Measurements from ENCODE around the gene LPP.

LPP gene

GRCh38 chr3:188491276-188491687 lies 337.3 kb downstream of the LPP start:
- DNase-seq: no peak

- no peak for DNase-seq
These were observed 342.4 kb downstream of the LPP start for GRCh38 chr3:188496390-188496789.

- no peak for DNase-seq
These were observed 343.1 kb downstream of the LPP start for GRCh38 chr3:188497021-188497420.

GRCh38 chr3:188503647-188504046 lies 349.7 kb downstream of the LPP start:
- DNase-seq: peak in 1 of 3 donors; percentile 38

- DNase-seq: peak; percentile 29 to 38 (median 32)
These were observed 351.2 kb downstream of the LPP start for GRCh38 chr3:188505151-188505550.

- DNase-seq: peak in 2 of 3 donors; percentile 27 to 58
These were observed 352.0 kb downstream of the LPP start for GRCh38 chr3:188505911-188506310.

- no peak for DNase-seq
These were observed 352.5 kb downstream of the LPP start for GRCh38 chr3:188506446-188506845.

- peak; percentile 84 to 98 (median 95) for DNase-seq
These were observed 353.3 kb downstream of the LPP start for GRCh38 chr3:188507244-188507720.

GRCh38 chr3:188508454-188508853 lies 354.5 kb downstream of the LPP start:
- DNase-seq: no peak

- DNase-seq: no peak
These were observed 355.4 kb downstream of the LPP start for GRCh38 chr3:188509316-188509715.

GRCh38 chr3:188510366-188510765 lies 356.4 kb downstream of the LPP start:
- no peak for DNase-seq

GRCh38 chr3:188513662-188514328 lies 359.8 kb downstream of the LPP start:
- no peak for DNase-seq

- DNase-seq: no peak
These were observed 362.6 kb downstream of the LPP start for GRCh38 chr3:188516515-188516914.

- no peak for DNase-seq
These were observed 364.5 kb downstream of the LPP start for GRCh38 chr3:188518416-188518815.

GRCh38 chr3:188518835-188519452 lies 365.0 kb downstream of the LPP start:
- no peak for DNase-seq

GRCh38 chr3:188520466-188520865 lies 366.5 kb downstream of the LPP start:
- no peak for DNase-seq

- no peak for DNase-seq
These were observed 368.2 kb downstream of the LPP start for GRCh38 chr3:188522115-188522514.

- DNase-seq: no peak
These were observed 369.3 kb downstream of the LPP start for GRCh38 chr3:188523291-188523690.

GRCh38 chr3:188524052-188524451 lies 370.1 kb downstream of the LPP start:
- no peak for DNase-seq

- DNase-seq: peak in 2 of 3 donors; percentile 33 to 39
These were observed 372.1 kb downstream of the LPP start for GRCh38 chr3:188526057-188526456.

- no peak for DNase-seq
These were observed 373.4 kb downstream of the LPP start for GRCh38 chr3:188527389-188527788.

- DNase-seq: no peak
These were observed 374.4 kb downstream of the LPP start for GRCh38 chr3:188528396-188528795.

- no peak for DNase-seq
These were observed 375.3 kb downstream of the LPP start for GRCh38 chr3:188529228-188529627.

GRCh38 chr3:188530226-188530625 lies 376.3 kb downstream of the LPP start:
- no peak for DNase-seq

GRCh38 chr3:188531210-188531609 lies 377.3 kb downstream of the LPP start:
- DNase-seq: no peak

Measured in suppressor macrophage treated with lipopolysaccharide for 1 hour (primary cell).